ENCODE data around the gene DEFB129.
"Not testable (repeated sequence)": the region's sequence is repeated elsewhere in the genome, so short reads cannot be mapped to it uniquely, and the experiment has no call there.

DEFB129 gene

GRCh38 chr20:227439-228105, 514 bp downstream of the DEFB129 start:
- H3K27ac Mint-ChIP-seq = peak overlapping the region; percentile 94
- H3K36me3 Mint-ChIP-seq = no peaks in the 10 kb centered on the region
- H3K4me1 Mint-ChIP-seq = peaks cover 33% of the 10 kb centered on the region
- H3K27me3 Mint-ChIP-seq = no peaks in the 10 kb centered on the region
- H3K4me3 Mint-ChIP-seq = no peak overlapping the region
- no peaks in the 10 kb centered on the region for H3K9me3 Mint-ChIP-seq

GRCh38 chr20:235891-236290, 8.8 kb downstream of the DEFB129 start:
- H3K36me3 Mint-ChIP-seq = no peaks in the 10 kb centered on the region
- no peaks in the 10 kb centered on the region for H3K27me3 Mint-ChIP-seq
- no peak overlapping the region for H3K4me3 Mint-ChIP-seq
- H3K4me1 Mint-ChIP-seq = peaks cover 25% of the 10 kb centered on the region
- no peak overlapping the region for H3K27ac Mint-ChIP-seq
- no peaks in the 10 kb centered on the region for H3K9me3 Mint-ChIP-seq

GRCh38 chr20:237489-237888, 10.4 kb downstream of the DEFB129 start:
- Mint-ChIP-seq H3K4me1 (peaks cover 25% of the 10 kb centered on the region), H3K27ac (peak overlapping the region; percentile 83)

GRCh38 chr20:237929-238328, 10.9 kb downstream of the DEFB129 start:
- no peaks in the 10 kb centered on the region for H3K9me3 Mint-ChIP-seq
- H3K4me3 Mint-ChIP-seq = peak overlapping the region; percentile 80
- peak overlapping the region; percentile 30 for H3K27ac Mint-ChIP-seq
- H3K27me3 Mint-ChIP-seq = no peaks in the 10 kb centered on the region
- peaks cover 25% of the 10 kb centered on the region for H3K4me1 Mint-ChIP-seq
- no peaks in the 10 kb centered on the region for H3K36me3 Mint-ChIP-seq

More at GRCh38 chr20:237489-237888, 10.4 kb downstream of the DEFB129 start:
- Mint-ChIP-seq H3K27me3 (no peaks in the 10 kb centered on the region), H3K36me3 (no peaks in the 10 kb centered on the region), H3K4me3 (peak overlapping the region; percentile 80), H3K9me3 (no peaks in the 10 kb centered on the region)

- H3K9me3 Mint-ChIP-seq = no peaks in the 10 kb centered on the region
- no peaks in the 10 kb centered on the region for H3K27me3 Mint-ChIP-seq
Measured at GRCh38 chr20:242905-243304, 15.8 kb downstream of the DEFB129 start.

GRCh38 chr20:251354-251753, 24.3 kb downstream of the DEFB129 start:
- no peak overlapping the region for H3K27ac Mint-ChIP-seq
- H3K4me3 Mint-ChIP-seq = peak overlapping the region; percentile 19
- H3K9me3 Mint-ChIP-seq = no peaks in the 10 kb centered on the region
- no peaks in the 10 kb centered on the region for H3K36me3 Mint-ChIP-seq
- H3K27me3 Mint-ChIP-seq = no peaks in the 10 kb centered on the region
- peaks cover 11% of the 10 kb centered on the region for H3K4me1 Mint-ChIP-seq

More at GRCh38 chr20:242905-243304, 15.8 kb downstream of the DEFB129 start:
- no peak overlapping the region for H3K27ac Mint-ChIP-seq
- H3K4me1 Mint-ChIP-seq = peaks cover 11% of the 10 kb centered on the region
- no peak overlapping the region for H3K4me3 Mint-ChIP-seq
- H3K36me3 Mint-ChIP-seq = no peaks in the 10 kb centered on the region

- Mint-ChIP-seq H3K36me3 (no peaks in the 10 kb centered on the region), H3K9me3 (no peaks in the 10 kb centered on the region), H3K4me3 (no peak overlapping the region), H3K27ac (no peak overlapping the region), H3K27me3 (no peaks in the 10 kb centered on the region), H3K4me1 (peaks cover 11% of the 10 kb centered on the region)
Measured at GRCh38 chr20:252801-253200, 25.7 kb downstream of the DEFB129 start.

- H3K4me1 Mint-ChIP-seq = peaks cover 16% of the 10 kb centered on the region
- not testable (repeated sequence) for H3K36me3 Mint-ChIP-seq, H3K4me3 Mint-ChIP-seq, H3K27me3 Mint-ChIP-seq, H3K27ac Mint-ChIP-seq, H3K9me3 Mint-ChIP-seq
Measured at GRCh38 chr20:253447-253846, 26.4 kb downstream of the DEFB129 start.

- Mint-ChIP-seq H3K36me3 (no peaks in the 10 kb centered on the region), H3K27ac (peak within 1 kb of the TSS; percentile 24), H3K9me3 (no peaks in the 10 kb centered on the region), H3K4me3 (no peak within 1 kb of the TSS), H3K4me1 (peaks cover 12% of the 10 kb centered on the region), H3K27me3 (no peaks in the 10 kb centered on the region)
Measured at GRCh38 chr20:257419-257818, 30.4 kb downstream of the DEFB129 start, which contains the start of gene DEFB132. Gene DEFB132, plus strand, starts transcription at chr20:257724. Its CDS starts 55 bp downstream, at chr20:257779.

GRCh38 chr20:258269-258858, 31.3 kb downstream of the DEFB129 start:
- Mint-ChIP-seq H3K4me3 (no peak overlapping the region), H3K36me3 (no peaks in the 10 kb centered on the region), H3K27ac (peak overlapping the region; percentile 24), H3K9me3 (no peaks in the 10 kb centered on the region), H3K4me1 (peaks cover 12% of the 10 kb centered on the region), H3K27me3 (no peaks in the 10 kb centered on the region)

- no peaks in the 10 kb centered on the region for H3K36me3 Mint-ChIP-seq
- no peaks in the 10 kb centered on the region for H3K27me3 Mint-ChIP-seq
- H3K4me3 Mint-ChIP-seq = no peak overlapping the region
- H3K4me1 Mint-ChIP-seq = peaks cover 12% of the 10 kb centered on the region
- H3K27ac Mint-ChIP-seq = no peak overlapping the region
- no peaks in the 10 kb centered on the region for H3K9me3 Mint-ChIP-seq
Measured at GRCh38 chr20:258963-259362, 31.9 kb downstream of the DEFB129 start.

GRCh38 chr20:259981-260380, 32.9 kb downstream of the DEFB129 start:
- Mint-ChIP-seq H3K27me3 (no peaks in the 10 kb centered on the region), H3K9me3 (no peaks in the 10 kb centered on the region), H3K36me3 (no peaks in the 10 kb centered on the region), H3K4me1 (peaks cover 12% of the 10 kb centered on the region), H3K27ac (no peak overlapping the region), H3K4me3 (no peak overlapping the region)

- Mint-ChIP-seq H3K36me3 (no peaks in the 10 kb centered on the region), H3K4me1 (peaks cover 15% of the 10 kb centered on the region), H3K4me3 (no peak overlapping the region), H3K27me3 (no peaks in the 10 kb centered on the region), H3K27ac (no peak overlapping the region), H3K9me3 (no peaks in the 10 kb centered on the region)
Measured at GRCh38 chr20:263701-264100, 36.6 kb downstream of the DEFB129 start.

- H3K27me3 Mint-ChIP-seq = no peaks in the 10 kb centered on the region
- peak overlapping the region; percentile 47 for H3K27ac Mint-ChIP-seq
- no peaks in the 10 kb centered on the region for H3K36me3 Mint-ChIP-seq
- H3K4me1 Mint-ChIP-seq = peaks cover 10% of the 10 kb centered on the region
- H3K9me3 Mint-ChIP-seq = no peaks in the 10 kb centered on the region
- H3K4me3 Mint-ChIP-seq = peak overlapping the region; percentile 88
Measured at GRCh38 chr20:266596-267562, 39.8 kb downstream of the DEFB129 start.

GRCh38 chr20:270517-270916, 43.5 kb downstream of the DEFB129 start:
- no peaks in the 10 kb centered on the region for H3K9me3 Mint-ChIP-seq
- H3K27ac Mint-ChIP-seq = no peak overlapping the region

GRCh38 chr20:271069-271468, 44.0 kb downstream of the DEFB129 start:
- Mint-ChIP-seq H3K4me3 (no peak overlapping the region), H3K9me3 (no peaks in the 10 kb centered on the region), H3K4me1 (peaks cover 10% of the 10 kb centered on the region), H3K27me3 (no peaks in the 10 kb centered on the region), H3K36me3 (no peaks in the 10 kb centered on the region), H3K27ac (no peak overlapping the region)

More at GRCh38 chr20:270517-270916, 43.5 kb downstream of the DEFB129 start:
- Mint-ChIP-seq H3K4me3 (no peak overlapping the region), H3K27me3 (no peaks in the 10 kb centered on the region), H3K36me3 (no peaks in the 10 kb centered on the region), H3K4me1 (peaks cover 10% of the 10 kb centered on the region)

Measured in activated naive CD4-positive, alpha-beta T cell treated with anti-CD3 and anti-CD28 coated beads, Interleukin-2, amount 50 U/mL, for 24 hours (primary cell).